GM10266 (cell line): ENCODE data around the gene RBM25.

Experiments
- DNase-seq: peaks from one replicate; pipeline ENCODE4 v3.0.0; 2012; ENCODE audit errors: extremely low spot score
- CTCF ChIP-seq: IDR thresholded peaks from 2 replicates; pipeline ENCODE4 v1.5.1; 2012; ENCODE audit warnings: mild to moderate bottlenecking, low read depth; ENCODE audit not compliant: control insufficient read depth, insufficient read depth; ENCODE audit errors: missing control alignments

RBM25 gene

DNA sequence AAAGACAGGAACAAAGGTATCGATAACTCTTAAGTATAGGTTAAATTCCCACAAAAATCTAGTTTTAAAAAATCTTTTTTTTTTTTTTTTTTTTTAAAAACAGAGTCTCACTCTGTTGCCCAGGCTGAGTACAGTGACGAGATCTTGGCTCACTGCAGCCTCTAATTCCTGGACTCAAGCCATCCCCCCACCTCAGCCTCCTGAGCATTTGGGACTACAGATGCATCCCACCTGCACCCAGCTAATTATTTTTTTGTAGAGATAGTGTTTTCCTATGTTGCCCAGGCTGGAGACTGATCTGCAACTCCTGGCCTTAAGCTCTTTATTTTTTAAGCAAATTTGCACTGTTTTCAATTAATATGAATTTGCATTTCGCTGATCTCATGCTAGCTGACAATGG, 87.8 kb downstream of the RBM25 start:
- DNase-seq = no peak
- TF ChIP-seq CTCF = no peak

- no peak for DNase-seq
- no peak for TF ChIP-seq CTCF
These were observed 91.4 kb downstream of the RBM25 start for GRCh38 chr14:73149753-73150152.

- no peak for DNase-seq
These were observed 94.9 kb downstream of the RBM25 start for GRCh38 chr14:73153272-73153671.

GRCh38 chr14:73162251-73162650, 103.9 kb downstream of the RBM25 start:
- DNase-seq = no peak
- TF ChIP-seq CTCF = no peak

More at GRCh38 chr14:73153272-73153671, 94.9 kb downstream of the RBM25 start:
- TF ChIP-seq CTCF = no peak

DNA sequence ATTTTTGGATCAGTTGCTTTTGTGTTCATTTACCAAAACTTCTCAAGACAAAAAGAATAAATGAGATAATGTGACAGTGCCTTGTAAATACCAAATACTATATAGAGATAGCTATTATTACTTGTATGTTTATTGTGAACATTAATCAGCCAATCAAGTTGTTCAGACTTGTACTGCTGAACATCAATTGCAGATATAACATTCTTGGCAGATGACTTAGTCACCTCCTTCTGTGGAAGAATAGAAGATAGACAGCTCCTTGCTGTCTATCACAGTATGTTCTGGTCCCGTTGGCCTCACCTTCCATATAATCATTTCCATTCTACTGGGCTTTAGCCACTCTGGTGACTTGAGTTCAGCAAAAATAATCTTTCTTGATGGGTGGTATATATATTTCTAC, 108.1 kb downstream of the RBM25 start:
- TF ChIP-seq CTCF = no peak
- DNase-seq = no peak

GRCh38 chr14:73167727-73168126, 109.4 kb downstream of the RBM25 start:
- no peak for TF ChIP-seq CTCF

GRCh38 chr14:73168274-73168673, 109.9 kb downstream of the RBM25 start:
- no peak for TF ChIP-seq CTCF
- no peak for DNase-seq

More at GRCh38 chr14:73167727-73168126, 109.4 kb downstream of the RBM25 start:
- DNase-seq = no peak
